ENCODE results near the gene FAT1.
A peak's percentile ranks its signal among the peaks of the same experiment; 100 is the strongest.

- TF ChIP-seq POLR2A (IDR thresholded peaks at IDR 0.05): no peak
- TF ChIP-seq, protein P1, sequence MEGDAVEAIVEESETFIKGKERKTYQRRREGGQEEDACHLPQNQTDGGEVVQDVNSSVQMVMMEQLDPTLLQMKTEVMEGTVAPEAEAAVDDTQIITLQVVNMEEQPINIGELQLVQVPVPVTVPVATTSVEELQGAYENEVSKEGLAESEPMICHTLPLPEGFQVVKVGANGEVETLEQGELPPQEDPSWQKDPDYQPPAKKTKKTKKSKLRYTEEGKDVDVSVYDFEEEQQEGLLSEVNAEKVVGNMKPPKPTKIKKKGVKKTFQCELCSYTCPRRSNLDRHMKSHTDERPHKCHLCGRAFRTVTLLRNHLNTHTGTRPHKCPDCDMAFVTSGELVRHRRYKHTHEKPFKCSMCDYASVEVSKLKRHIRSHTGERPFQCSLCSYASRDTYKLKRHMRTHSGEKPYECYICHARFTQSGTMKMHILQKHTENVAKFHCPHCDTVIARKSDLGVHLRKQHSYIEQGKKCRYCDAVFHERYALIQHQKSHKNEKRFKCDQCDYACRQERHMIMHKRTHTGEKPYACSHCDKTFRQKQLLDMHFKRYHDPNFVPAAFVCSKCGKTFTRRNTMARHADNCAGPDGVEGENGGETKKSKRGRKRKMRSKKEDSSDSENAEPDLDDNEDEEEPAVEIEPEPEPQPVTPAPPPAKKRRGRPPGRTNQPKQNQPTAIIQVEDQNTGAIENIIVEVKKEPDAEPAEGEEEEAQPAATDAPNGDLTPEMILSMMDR (IDR thresholded peaks at IDR 0.05): peak; percentile 63 to 81
Measured at GRCh38 chr4:186587416-186588018, 136.1 kb downstream of the FAT1 start.

All from suprapubic skin (tissue), 3 donors.